ENCODE results near the gene CBY1. TPM values are rescaled to one million over a fixed set of nuclear protein-coding genes. Genes with fewer than 3 reads are reported as not detected.

The CBY1 gene
- total and polyA plus RNA-seq, 10 of the 15 experiments (the other 5 are each of a cell fraction or from before 2014, with no cell fraction given), result 7.3 to 18.6 (median 11.9) TPM

GRCh38 chr22:38698407-38699094 lies 42.1 kb downstream of the CBY1 start:
- RAD21 ChIA-PET (ENCODE audit: unreplicated experiment), result interaction anchor here (1.2 to 5.3 kb wide), 4 partner anchors 10 to 393 kb away, joined by 3 to 30 read pairs (median 3); no protein-coding TSS in a partner anchor
- Histone ChIP-seq H3K36me3 (ENCODE audit: control insufficient read depth in 2 of 2, insufficient read depth in 2 of 2, low read length in 1 of 2) (0 out of 4 replicates have a peak, but pooled peaks cover 0 to 7% of the 10 kb centered on the region in 2 experiments), H3K27me3 (replicated peaks in 1 of 2; ENCODE audit: control insufficient read depth in 2 of 2, insufficient read depth in 2 of 2, low read length in 1 of 2) (no peaks in the 10 kb centered on the region), H3K27ac (ENCODE audit: control insufficient read depth, insufficient read depth) (no peak overlapping the region), H4K20me1 (ENCODE audit: control insufficient read depth, insufficient read depth) (no peaks in the 10 kb centered on the region), H3K4me3 (peak overlapping the region; percentile 86), H3K9me3 (replicated peaks; ENCODE audit: control insufficient read depth, insufficient read depth, low read length) (no peaks in the 10 kb centered on the region), H3K4me1 (ENCODE audit: control insufficient read depth, insufficient read depth, low read length) (peaks cover 8% of the 10 kb centered on the region), H3K9ac (ENCODE audit: control insufficient read depth, insufficient read depth, low read length) (peak overlapping the region; percentile 90), H3K79me2 (ENCODE audit: control insufficient read depth, insufficient read depth, low read length) (peaks cover 55% of the 10 kb centered on the region), H3K4me2 (ENCODE audit: control insufficient read depth, insufficient read depth) (peak overlapping the region; percentile 83), H2AFZ (ENCODE audit: control insufficient read depth, low read depth, low read length) (no peak overlapping the region)
- DNase-seq (ENCODE audit: low read depth, low spot score) (no peak), ATAC-seq (no peak), FAIRE-seq (no peak)
- POLR2A ChIA-PET, result interaction anchor here (0.6 to 5.9 kb wide), 11 partner anchors 9 to 767 kb away, joined by 3 to 43 read pairs (median 5); partner anchors contain the start of genes CBY1, DMC1, FAM227A and SUN2
- in situ Hi-C loops (cut with MboI), result no loop called here
- BruUV-seq (replicated peaks), result no TSS peak
- TF ChIP-seq KAT2A (conservative IDR thresholded peaks at IDR 0.05; ENCODE audit: control insufficient read depth, low read depth, low read length) (no peak), MLLT1 (IDR thresholded peaks at IDR 0.05) (peak; percentile 89), ZZZ3 (IDR thresholded peaks at IDR 0.05; ENCODE audit: control insufficient read depth, insufficient read length, low read depth) (no peak), RBBP5 (conservative IDR thresholded peaks at IDR 0.05) (no peak), GABPA (IDR thresholded peaks at IDR 0.05; ENCODE audit: low read depth) (no peak), NRF1 (conservative IDR thresholded peaks at IDR 0.05; ENCODE audit: low read depth, low read length) (no peak), ATF2 (IDR thresholded peaks at IDR 0.05; ENCODE audit: low read length) (no peak), ZBTB40 (IDR thresholded peaks at IDR 0.05; ENCODE audit: borderline replicate concordance) (0 out of 2 replicates have a peak, but pooled peaks have one; percentile 12), TBL1XR1 (IDR thresholded peaks at IDR 0.05; ENCODE audit: low read depth, low read length) (no peak), ZNF207 (IDR thresholded peaks at IDR 0.05; ENCODE audit: borderline replicate concordance) (no peak), PAX8 (IDR thresholded peaks at IDR 0.05) (no peak), MYB (IDR thresholded peaks at IDR 0.05; ENCODE audit: borderline replicate concordance, low read depth, low read length) (no peak)
- intact Hi-C loops (cut with micrococcal nuclease; ENCODE audit: unreplicated experiment), result no loop called here
- CTCF ChIA-PET, result interaction anchor here (0.7 to 4.4 kb wide), 6 partner anchors 9 to 803 kb away, joined by 3 to 45 read pairs (median 4); partner anchors contain the start of gene TOMM22
- 97% methylated on average over 13 of the region's 13 CpGs for WGBS (ENCODE audit: insufficient coverage, insufficient replicate concordance, low lambda C conversion rate, missing lambda C conversion rate)
- SMC1A ChIA-PET (ENCODE audit: uncharacterized antibody, unreplicated experiment), result interaction anchor here (0.7 to 7.6 kb wide), 9 partner anchors 9 to 196 kb away, joined by 3 to 54 read pairs (median 4); partner anchors contain the start of genes CBY1, FAM227A, GTPBP1 and TOMM22
